ENCODE results near the gene MRPS9.

DNA sequence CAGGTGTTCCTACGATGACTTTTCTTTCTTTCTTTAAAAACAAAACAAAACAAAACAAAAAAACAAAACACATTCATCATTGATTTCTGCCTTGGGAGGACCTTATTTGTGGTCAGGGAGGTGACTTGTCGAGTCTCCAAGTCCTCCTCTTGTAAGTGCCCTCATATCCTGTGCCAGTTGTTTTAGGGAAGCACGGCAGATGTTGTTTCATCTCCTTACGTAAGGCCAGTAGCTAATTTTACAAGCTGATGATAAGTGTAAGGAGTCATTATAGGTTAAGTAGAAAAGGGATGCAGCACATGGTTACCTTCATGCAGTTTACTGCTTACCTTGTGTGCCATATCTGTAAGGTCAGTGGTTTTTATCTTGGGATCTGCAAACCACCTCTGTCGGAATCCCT lies 52.2 kb downstream of the MRPS9 start:
- TF ChIP-seq, protein P1, sequence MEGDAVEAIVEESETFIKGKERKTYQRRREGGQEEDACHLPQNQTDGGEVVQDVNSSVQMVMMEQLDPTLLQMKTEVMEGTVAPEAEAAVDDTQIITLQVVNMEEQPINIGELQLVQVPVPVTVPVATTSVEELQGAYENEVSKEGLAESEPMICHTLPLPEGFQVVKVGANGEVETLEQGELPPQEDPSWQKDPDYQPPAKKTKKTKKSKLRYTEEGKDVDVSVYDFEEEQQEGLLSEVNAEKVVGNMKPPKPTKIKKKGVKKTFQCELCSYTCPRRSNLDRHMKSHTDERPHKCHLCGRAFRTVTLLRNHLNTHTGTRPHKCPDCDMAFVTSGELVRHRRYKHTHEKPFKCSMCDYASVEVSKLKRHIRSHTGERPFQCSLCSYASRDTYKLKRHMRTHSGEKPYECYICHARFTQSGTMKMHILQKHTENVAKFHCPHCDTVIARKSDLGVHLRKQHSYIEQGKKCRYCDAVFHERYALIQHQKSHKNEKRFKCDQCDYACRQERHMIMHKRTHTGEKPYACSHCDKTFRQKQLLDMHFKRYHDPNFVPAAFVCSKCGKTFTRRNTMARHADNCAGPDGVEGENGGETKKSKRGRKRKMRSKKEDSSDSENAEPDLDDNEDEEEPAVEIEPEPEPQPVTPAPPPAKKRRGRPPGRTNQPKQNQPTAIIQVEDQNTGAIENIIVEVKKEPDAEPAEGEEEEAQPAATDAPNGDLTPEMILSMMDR (IDR thresholded peaks at IDR 0.05): no peak
- TF ChIP-seq POLR2A (IDR thresholded peaks at IDR 0.05) (no peak), POLR2AphosphoS5 (IDR thresholded peaks at IDR 0.05; ENCODE audit: insufficient read depth in 1 of 2, low read depth in 1 of 2) (no peak)

Data from vagina (tissue), 2 donors.